ENCODE measurements around the gene AP4M1.
A peak's percentile ranks its signal among the peaks of the same experiment; 100 is the strongest.

The AP4M1 gene

GRCh38 chr7:100122067-100122466, 20.6 kb downstream of the AP4M1 start:
- H3K27ac ChIP-seq, result no peak overlapping the region
- TF ChIP-seq CTCF (conservative IDR thresholded peaks at IDR 0.05) (no peak), ZFX (IDR thresholded peaks at IDR 0.05) (no peak)

GRCh38 chr7:100122568-100122967, 21.1 kb downstream of the AP4M1 start:
- H3K27ac ChIP-seq, result no peak overlapping the region
- TF ChIP-seq CTCF (conservative IDR thresholded peaks at IDR 0.05) (no peak), ZFX (IDR thresholded peaks at IDR 0.05) (no peak)

- H3K27ac ChIP-seq, result no peak overlapping the region
- TF ChIP-seq CTCF (conservative IDR thresholded peaks at IDR 0.05) (no peak), ZFX (IDR thresholded peaks at IDR 0.05) (no peak)
Observed at GRCh38 chr7:100124301-100125230, 23.1 kb downstream of the AP4M1 start.

DNA sequence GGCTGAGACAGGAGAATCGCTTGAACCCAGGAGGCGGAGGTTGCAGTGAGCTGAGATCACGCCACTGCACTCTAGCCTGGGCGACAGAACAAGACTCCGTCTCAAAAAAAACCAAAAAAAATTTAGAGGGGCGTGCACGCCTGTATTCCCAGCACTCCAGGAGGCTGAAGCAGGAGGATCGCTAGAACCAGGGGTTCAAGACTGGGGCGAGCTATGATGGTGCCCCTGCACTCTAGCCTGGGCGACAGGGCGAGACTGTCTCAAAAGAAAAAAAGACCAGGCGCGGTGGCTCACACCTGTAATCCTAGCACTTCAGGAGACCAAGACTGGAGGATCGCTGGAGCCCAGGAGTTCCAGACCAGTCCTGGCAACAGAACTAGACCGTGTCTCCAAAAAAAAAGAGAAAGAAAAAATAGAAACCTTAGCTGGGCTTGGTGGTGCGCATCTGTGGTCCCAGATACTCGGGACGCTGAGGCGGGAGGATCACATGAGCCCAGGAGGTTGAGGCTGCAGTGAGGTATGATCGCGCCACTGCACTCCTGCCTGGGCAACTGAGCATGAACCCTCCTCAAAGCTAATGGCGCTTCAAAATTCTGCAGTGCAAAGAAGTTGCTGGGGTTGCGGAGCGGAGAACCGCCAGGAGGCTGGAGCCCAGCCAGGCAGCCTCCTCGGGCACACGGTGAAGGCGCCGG, 24.9 kb downstream of the AP4M1 start:
- peak overlapping the region; percentile 95 for H3K27ac ChIP-seq
- TF ChIP-seq CTCF (conservative IDR thresholded peaks at IDR 0.05) (no peak), ZFX (IDR thresholded peaks at IDR 0.05) (no peak)

DNA sequence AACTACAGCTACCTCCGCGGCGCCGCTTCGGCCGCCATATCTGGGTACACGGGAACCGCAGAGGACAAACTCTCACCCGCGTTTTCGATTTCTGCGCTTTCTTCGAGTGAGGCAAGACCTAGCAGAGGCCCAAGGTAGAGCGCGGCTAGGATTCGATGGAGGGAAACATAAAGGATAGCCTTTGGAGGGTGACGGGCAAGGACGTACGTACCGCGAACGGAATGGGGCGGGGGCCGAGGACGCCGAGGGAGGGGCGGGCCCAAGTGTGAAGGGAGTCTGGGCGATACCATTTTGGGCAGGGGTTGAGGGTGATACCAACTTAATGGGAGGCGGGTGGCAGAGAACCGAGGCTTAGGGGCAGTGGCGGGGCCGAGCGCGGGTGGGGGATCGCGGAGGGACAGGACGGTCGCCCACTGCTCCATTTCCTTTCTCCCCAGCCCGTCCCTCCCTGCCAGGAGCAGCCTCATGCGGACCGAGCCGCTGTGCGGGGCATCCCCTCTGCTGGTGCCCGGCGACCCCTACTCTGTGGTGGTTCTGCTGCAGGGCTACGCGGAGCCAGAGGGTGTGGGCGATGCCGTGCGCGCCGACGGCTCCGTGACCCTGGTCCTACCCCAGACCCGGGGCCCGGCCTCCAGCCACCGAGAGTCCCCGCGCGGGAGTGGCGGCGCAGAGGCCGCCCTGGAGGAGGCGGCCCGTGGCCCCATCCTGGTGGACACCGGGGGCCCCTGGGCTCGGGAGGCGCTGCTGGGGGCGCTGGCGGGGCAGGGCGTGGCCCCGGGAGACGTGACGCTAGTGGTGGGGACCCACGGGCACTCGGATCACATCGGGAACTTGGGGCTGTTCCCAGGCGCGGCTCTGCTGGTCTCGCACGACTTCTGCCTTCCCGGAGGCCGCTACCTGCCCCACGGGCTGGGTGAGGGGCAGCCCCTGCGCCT, 25.8 kb downstream of the AP4M1 start, which contains the start of gene MBLAC1:
Gene MBLAC1 (plus strand): TSS at position 37 of the 935 bp plus-strand sequence. CDS start 429 bp downstream, at position 466.
- H3K27ac ChIP-seq, result peak within 1 kb of the TSS; percentile 95
- TF ChIP-seq CTCF (conservative IDR thresholded peaks at IDR 0.05) (no peak), ZFX (IDR thresholded peaks at IDR 0.05) (peak; percentile 86; the same call in 1 of the 2 replicates)

DNA sequence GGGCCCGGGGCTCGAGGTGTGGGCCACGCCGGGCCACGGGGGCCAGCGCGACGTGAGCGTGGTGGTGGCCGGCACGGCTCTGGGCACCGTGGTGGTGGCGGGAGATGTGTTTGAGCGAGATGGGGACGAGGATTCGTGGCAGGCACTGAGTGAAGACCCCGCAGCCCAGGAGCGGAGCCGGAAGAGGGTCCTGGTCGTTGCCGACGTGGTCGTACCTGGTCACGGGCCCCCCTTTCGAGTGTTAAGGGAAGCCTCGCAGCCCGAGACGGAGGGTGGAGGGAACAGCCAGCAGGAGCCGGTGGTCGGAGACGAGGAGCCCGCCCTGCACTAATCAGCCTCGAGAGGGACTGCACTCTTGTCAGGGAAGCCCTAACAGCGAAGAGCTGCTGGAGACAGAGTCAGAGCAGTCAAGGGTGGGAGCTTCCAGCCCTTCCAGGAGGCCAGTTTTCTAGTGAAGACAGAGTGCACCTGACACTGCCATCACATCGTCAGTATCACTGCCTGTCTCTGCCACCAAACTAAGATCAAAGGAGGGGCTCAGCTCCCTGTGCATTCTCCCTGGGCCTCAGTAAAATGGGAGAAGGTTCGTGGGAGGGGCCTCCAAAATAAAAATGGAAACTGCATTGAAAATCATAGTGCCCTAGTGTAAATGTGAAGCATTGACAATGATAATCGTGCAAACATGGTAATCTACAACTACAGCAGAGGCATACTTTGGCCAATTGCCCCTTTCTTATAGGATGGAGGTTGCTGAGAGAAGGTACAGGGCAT, 26.6 kb downstream of the AP4M1 start:
- H3K27ac ChIP-seq, result peak overlapping the region; percentile 95

More for the DNA sequence above, 26.6 kb downstream of the AP4M1 start:
- TF ChIP-seq ZFX (IDR thresholded peaks at IDR 0.05) (no peak), CTCF (conservative IDR thresholded peaks at IDR 0.05) (no peak)
